Forelimb muscle (tissue), 1 donor: ENCODE data around the gene GALK2. TPM values are rescaled to one million over a fixed set of nuclear protein-coding genes. Genes with fewer than 3 reads are reported as not detected.

Experiments
- DNase-seq: peaks from one replicate; pipeline ENCODE4 v3.0.0-alpha.2; 2013; ENCODE audit warnings: low read depth
- polyA plus RNA-seq: library from polyadenylated mRNA; unstranded; fragments of 120-200 nt; gene quantifications from one replicate; pipeline ENCODE4 v1.2.1, GENCODE V29; 2013; ENCODE audit not compliant: insufficient read length

GALK2 gene
- 14.8 TPM for polyA plus RNA-seq

DNA sequence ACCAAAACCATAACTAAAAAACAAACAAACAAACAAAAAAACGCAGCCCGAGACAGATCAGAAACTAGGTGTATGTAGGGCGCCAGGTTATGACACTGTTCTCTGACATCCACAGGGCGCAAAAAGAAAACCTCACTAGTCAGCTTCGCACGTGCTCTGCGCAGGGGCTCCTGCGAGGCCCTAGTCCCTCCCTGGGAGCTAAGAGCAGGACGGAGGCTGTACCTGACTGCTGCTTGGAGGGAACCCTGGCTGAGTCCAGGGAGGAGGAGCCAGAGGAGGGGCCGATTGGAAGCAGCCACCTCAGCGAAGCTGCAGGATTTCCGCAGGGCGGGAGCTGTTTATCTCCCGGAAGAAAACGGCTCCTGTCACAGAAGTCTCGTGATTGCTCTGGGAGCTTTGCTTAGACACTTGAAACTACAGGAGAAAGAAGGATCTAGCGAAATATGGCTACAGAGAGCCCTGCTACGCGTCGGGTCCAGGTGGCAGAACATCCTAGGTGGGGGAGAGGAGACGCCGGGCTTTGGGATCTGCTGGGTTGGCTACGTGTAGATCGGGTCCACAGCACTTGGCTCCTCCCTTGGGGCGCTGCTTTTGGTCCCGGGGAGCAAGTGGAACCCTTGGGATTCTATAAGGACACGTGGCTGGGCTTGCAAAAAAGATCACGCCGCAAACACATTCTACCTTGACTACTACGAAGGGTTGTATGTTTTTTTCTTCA lies at the start of gene GALK2:
Gene GALK2 (plus strand): TSS at position 368 of the 718 bp plus-strand sequence. CDS start 76 bp downstream, at position 444.
- peak; percentile 83 for DNase-seq

DNA sequence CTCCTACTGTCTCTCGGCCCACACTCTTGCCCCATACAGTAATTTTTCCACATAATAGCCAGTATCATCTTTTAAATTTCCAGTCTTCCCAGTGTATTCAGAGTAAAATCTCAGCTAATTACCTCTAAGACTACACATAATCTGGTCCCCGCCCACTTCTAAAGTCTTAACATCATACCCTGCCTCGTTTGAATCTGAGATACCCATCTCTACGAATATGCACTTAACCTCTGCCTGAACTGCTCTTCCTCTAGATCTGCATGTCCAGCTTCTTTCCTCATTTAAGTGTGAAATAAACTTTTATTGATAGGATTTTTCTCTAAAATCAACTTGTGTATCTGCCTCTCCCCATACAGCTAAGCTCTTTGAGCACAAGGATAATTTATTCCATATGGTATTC lies 49.2 kb upstream of the GALK2 start:
- DNase-seq: no peak

DNA sequence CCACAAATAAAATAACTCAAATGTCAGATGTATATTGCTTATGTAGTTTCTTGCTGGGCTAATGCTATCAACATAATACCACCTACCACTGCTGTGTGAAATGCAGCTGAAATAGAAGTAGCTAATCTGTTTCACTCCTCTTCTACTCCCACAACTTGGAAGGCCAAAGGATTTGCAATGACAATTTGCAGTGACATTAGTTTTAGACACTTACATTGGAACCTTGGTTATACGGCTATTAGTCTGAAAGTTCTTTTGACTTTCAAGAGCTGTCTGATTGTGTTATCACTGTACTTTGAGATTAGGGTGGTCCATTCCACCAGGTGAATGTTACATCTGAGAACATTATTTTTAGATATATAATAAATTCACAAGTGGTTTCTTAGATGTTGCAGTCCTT lies 48.1 kb upstream of the GALK2 start:
- DNase-seq: no peak

GRCh38 chr15:49122541-49123062 lies 47.4 kb upstream of the GALK2 start:
- no peak for DNase-seq

GRCh38 chr15:49124371-49124770 lies 45.7 kb upstream of the GALK2 start:
- no peak for DNase-seq

- DNase-seq: no peak
Observed at GRCh38 chr15:49131403-49131802, 38.6 kb upstream of the GALK2 start.

DNA sequence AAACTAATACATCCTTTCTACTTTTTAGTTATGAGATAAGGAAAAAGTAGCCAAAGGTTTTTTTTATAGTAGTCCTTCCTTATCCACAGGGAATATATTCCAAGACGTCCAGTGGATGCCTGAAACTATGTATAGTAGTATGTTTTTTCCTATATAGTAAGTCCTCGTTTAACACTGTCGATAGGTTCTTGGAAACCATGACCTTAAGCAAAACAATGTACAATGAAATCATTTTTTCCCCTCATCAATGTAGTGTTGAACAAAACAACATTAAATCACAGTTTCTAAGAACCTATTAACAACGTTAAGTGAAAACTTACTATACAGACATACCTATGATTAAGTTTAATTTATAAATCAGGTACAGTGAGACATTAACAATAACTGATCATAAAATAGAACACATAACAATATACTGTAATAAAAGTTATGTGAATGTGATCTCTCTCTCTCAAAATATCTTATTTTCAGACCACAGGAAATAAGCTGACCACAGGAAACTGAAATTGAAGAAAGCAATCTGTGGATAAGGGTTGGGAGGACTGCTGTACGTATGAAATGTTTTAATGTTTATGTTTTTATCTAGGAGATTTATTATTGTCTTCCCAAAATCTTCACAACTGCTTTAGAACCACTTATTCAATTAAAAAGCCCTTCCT lies 35.2 kb upstream of the GALK2 start:
- DNase-seq: no peak

DNA sequence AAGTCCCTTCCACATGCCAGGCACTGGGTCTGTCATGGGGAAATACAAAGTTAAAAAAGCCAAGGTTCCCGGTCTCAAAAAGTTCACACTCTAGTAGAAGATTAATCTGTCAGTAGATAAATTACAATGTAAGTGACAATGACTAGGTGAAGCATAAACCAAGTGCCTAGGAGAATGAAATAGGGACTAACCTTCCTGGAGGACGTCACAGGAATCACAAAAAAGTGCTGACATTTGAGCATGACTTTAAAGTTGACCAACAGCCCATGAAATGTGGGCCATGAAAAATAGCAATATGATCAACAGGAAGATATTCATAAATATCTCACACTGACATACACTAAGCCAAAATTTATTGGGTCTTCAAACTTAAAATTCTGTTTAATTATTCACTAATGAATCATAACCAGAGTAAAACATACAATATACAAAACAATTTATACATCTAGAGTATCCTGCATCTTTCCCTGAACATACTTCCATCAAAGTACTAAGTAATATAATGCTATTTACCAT lies 34.6 kb upstream of the GALK2 start:
- no peak for DNase-seq

DNA sequence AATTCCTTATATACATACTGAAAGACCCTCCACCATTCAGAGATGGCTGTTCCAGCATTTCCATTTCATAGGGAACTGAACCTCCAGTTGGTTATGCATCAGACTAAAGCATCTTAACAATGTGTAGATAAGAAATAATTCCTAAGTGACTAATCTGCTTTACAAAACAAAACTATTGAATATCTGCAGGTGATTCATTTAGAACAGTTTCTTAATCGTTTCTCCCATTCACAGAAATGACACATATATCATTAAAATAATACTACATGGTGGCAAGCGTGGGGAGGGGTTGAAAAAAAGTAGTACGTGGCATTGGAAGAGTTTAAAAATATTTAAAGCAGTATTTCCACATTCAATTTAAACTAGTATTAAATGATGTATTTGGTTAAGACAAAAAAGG lies 34.1 kb upstream of the GALK2 start:
- no peak for DNase-seq

GRCh38 chr15:49137861-49138260 lies 32.2 kb upstream of the GALK2 start:
- no peak for DNase-seq

DNA sequence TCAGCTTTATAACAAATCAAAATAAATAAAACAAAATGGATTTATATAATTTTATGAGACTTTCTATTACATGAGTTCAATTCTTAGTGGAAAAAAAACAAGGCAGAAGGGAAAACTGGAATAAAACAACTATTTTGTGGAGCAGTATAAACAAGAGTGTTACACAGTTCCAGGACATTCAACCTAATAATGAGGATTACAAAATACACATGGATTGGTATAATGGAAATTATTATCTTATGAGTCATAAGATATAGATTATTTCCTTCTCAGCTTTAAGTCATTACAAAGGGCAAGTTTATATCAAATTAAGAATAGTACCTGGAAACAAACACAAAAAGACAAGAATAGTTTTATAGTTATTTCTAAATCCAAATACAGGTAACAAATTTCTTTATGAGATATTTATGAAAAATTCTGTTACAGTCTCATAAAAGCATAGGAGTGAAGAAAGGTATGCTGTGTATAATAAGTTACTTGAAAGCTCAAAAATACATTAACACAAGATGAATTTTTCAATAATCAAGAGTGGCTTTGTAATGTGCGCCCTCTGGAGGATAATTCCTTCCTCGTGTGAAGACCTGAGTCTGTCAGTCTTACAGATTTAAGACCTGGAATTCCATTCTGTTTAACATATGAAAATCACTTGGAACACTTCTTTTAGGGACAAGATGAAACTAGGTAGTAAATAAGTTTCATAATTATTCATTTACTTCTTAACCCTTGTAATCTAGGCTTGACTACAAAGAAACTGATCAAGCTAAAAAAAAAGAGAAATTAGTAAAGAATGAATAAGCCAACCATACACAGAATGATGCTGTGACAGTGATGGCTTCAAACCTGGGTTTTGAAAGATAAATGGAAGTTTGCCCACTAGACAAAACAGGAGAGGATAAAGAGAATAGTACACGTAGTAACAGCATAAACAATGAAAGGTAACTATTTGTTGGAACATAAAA lies 24.1 kb upstream of the GALK2 start:
- no peak for DNase-seq

GRCh38 chr15:49148298-49148697 lies 21.7 kb upstream of the GALK2 start:
- no peak for DNase-seq

GRCh38 chr15:49148727-49149126 lies 21.3 kb upstream of the GALK2 start:
- no peak for DNase-seq

GRCh38 chr15:49151831-49152230 lies 18.2 kb upstream of the GALK2 start:
- no peak for DNase-seq

DNA sequence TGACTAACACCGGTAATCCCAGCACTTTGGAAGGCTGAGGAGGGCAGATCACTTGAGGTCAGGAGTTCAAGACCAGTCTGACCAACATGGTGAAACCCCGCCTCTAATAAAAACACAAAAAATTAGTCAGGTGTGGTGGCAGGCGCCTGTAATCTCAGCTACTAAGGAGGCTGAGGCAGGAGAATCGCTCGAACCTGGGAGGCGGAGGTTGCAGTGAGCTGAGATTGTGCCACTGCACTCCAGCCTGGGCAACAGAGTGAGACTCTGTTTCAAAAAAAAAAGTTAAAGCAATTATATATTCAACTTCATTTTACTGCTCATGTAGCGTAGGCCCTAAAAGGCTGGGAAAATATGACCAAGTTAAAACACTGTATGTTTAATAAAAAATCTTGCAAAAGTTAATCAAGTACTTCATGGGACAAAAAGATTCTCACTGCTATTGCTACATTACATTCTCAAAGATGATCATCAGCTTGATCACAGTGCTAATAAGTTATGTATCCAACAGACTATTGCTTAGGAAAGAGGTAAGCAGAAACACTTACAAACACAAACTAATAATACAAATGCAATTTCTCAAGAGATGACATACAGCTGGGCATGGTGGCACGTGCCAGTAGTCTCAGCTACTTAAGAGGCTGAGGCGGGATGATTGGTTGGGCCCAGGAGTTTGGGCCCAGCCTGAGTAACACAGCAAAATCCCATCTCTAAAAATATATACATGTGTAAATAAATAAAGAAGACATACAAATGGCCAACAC lies 17.3 kb upstream of the GALK2 start:
- no peak for DNase-seq

DNA sequence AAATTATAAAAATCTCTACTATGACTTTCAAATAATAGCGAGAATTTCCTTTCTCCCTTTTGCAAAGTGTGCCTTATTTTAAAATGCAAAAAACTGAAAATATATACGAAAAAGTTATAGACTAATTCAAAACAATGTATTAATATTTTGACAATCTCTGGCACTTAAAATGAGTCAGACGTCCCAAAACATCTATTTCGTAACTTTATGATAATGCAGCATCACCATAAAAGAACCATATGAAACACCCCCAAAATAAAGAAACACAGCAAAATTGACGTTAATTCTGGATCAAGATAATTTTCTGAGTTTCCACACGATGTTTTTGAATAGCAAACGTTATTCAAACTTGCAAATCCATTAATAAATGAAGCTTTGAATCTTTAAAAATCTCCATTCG lies 15.7 kb upstream of the GALK2 start:
- no peak for DNase-seq

GRCh38 chr15:49154799-49155109 lies 15.3 kb upstream of the GALK2 start:
- no peak for DNase-seq

DNA sequence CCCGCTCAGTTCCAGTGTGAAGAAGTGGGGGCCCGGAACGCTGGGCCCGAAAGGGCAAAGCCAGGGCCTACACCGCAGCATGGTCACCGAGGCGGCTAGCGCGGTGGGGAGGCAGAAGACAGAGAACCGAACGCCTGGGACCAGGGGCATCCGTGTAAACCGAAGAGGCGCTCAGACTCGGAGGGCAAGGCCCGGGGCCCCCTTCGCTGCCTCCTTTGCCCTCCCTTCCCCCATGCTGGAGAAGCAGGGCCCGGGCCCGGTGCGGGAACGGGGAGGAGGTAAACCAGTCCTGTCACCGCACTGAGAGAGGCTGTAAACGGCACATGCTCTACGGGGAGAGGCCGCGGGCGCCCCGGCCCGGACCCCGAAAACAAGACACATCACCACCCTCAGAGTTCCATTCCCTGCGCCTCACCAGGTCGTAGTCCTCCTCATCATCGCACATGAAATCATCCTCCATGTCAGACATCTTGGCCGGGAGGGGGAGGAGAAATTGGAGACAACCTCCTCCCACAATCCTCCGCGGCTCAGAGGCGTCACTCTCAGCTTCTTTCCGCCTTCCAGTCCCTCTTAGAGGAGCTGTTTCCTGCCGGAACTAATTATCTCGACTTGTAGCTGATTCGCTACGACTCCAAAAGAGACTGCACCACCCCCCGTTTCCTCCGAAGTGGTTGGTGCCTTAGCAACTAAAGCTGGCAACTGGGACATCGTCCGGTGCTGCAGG lies 14.8 kb upstream of the GALK2 start, which contains the start of gene COPS2:
Gene COPS2 (minus strand): TSS at position 490 of the 724 bp plus-strand sequence. CDS start 21 bp downstream, at position 469.
- peak; percentile 99 for DNase-seq

DNA sequence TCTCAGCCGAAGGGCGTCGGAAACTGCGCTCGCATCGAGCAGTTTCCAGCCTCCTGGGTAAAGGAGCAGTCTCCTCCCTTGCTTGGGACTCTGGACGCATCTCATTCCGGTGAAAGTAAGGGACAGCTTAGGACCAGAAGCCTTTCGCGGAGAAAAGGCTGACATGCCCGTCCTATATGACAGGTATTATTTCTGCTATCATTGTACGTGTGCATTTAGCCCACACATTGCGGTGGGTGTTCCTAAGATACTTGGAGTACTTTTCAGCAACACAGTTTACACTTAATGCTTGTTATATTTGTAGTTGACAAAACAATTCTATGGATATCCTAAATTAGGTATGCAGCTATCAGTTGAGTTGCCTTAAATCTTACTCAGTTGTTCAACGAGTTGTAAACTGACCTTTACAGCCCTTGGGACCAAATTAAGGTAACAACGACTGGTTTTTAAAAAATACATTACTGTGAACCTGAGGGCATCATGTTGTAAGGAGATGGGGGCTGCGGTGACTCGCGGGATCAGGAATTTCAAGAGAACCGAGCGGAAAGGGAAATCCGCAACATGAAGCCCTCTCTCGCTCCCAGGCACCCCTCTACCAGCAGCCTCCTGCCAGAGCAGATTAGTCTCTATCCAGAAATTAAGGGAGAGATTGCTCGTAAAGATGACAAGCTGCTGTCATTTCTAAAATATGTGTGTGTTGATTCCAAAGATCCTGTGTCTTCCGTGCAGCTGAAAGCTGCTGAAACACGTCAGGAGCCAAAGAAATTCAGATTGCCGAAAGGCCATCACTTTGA lies 14.0 kb upstream of the GALK2 start:
- no peak for DNase-seq

GRCh38 chr15:49163678-49164077 lies 6.4 kb upstream of the GALK2 start:
- no peak for DNase-seq
